Stimulated activated CD4-positive, alpha-beta T cell treated with anti-CD3 and anti-CD28 coated beads, TNF-alpha, amount 100 ng/mL, for 48 hours (primary cell): ENCODE results near the gene CACNA1F.

ENCODE experiments used
- DNase-seq, 3 donors: peaks; one replicate each; pipeline ENCODE4 v3.0.0-alpha.2; 2020; ENCODE audit warnings: low read depth in 3 of 3

The CACNA1F gene

GRCh38 chrX:49155243-49155899 lies 77.8 kb downstream of the CACNA1F start:
- DNase-seq, result peak in 1 of 3 donors; percentile 24
